G401 (cell line): ENCODE data around the gene SPEG. TPM values are rescaled to one million over a fixed set of nuclear protein-coding genes. Genes with fewer than 3 reads are reported as not detected.

ENCODE experiments used
- DNase-seq: peaks from one replicate; pipeline ENCODE4 v3.0.0-alpha.2; 2015; ENCODE audit warnings: low spot score
- in situ Hi-C: cut with HindIII; loops from 2 replicates; pipeline ENCODE4 v1.10.0; 2016; ENCODE audit warnings: low sequenced_read_pairs, mixed read lengths
- total RNA-seq: library from RNA; depleted of rRNA; stranded (reverse); fragments of >200 nt; shearing (Covaris generic); gene quantifications from 2 replicates; pipeline ENCODE4 v1.2.3, GENCODE V29; 2014

The SPEG gene
- total RNA-seq, 1 experiment from 2014 or later: 11.1 TPM

- in situ Hi-C loops: no loop called here
Measured at GRCh38 chr2:219502618-219503017, 68.0 kb downstream of the SPEG start.

DNA sequence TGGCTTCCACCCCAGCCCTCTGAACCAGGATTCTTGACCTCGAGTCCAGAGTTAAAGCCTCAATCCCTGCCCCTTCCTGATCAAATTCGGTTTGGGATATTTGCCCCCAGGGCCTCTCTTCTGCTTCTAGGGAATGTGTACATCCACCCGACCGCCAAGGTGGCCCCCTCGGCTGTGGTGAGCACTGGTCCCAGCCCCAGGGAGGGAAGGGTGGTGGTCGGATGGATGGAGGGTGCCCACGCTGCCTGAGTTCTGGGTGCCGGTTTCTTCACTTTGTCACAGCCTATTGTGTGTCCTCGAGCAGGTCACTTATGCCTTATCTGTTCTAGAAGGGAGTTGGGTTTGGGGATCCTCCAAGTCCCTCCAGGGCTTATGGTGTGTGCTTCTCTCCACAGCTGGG, 70.9 kb downstream of the SPEG start:
- in situ Hi-C loops: no loop called here
- no peak for DNase-seq

More at GRCh38 chr2:219502618-219503017, 68.0 kb downstream of the SPEG start:
- no peak for DNase-seq

GRCh38 chr2:219506153-219506801, 71.6 kb downstream of the SPEG start:
- in situ Hi-C loops: no loop called here
- no peak for DNase-seq

DNA sequence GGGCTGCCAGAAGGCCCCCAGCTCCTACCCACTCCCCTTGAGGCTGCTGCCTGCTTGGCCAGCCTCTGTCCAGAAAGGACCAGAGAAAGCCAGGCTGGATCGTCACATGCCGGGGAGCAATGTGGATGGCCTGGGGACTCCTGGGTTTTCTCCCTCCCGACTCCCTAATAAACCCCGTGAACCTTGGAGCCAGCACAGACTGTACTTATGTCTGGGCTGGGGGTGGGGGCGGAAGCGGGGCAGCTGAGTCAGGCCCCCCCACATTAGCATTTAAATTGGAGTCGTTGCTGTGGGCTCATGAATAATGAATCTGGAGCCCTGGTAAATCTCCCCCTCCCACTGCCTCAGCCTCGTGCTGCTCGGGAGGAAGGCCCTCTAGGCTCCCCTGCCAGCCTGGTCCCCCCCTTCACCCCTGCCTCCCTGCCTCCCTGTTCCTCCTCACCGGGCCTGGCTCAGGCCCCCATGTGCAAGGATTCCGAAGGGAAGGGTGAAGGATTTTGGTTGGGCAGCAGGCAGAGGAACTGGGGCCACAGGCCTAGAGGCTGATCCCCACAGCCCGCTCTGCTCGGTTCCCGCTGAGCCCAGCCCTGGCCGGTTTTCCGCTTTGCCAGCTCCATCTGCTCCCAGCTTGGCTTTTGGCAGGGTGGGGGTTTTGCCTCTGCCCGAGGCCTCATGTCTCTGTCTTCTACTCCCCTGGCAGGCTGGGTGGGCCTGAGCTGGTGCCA, 72.3 kb downstream of the SPEG start:
- in situ Hi-C loops: no loop called here
- DNase-seq: peak; percentile 95

DNA sequence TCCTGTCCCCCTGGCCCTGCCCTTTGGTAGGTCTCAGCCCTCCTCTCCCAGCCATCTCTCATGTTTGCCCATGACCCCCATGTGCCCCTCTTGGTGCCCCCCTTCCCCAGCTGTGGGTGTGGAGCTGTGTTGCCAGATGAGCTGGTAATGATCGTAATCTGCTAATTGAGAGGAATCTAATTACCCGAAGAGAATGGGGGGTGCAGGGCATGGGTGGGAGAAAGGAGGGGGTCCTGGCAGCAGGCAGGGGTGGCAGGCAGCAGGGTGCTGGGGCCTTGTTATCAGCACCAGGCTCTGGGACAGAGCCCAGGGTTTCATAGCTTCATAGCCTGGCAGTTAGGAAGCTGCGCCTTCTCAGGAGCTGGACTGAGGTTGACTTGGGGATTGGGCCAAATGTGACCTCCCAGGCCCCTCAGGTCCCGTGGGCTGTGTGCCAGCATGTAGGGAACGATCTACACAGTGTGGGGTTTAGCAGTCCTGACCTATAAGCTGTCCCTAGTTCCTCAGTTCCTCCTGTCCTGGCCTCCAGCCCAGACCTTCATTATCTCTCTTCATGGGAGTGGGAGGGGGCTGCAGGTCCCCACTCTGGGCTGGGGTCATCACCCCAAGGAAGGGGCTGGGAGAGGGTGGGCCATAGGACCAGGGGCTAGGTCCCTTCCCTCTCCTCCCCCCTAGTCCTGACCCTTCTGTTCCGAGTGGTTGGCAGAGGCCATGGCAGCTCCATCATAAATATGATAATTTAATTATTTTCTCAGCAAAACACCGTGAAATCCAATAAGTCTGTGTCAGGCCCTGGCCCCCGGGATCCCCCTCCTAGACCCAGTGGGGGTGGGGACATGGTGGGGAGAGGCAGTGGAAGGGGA, 73.2 kb downstream of the SPEG start:
- DNase-seq: peak; percentile 47
- in situ Hi-C loops: no loop called here

- in situ Hi-C loops: no loop called here
Measured at GRCh38 chr2:219508444-219508734, 73.7 kb downstream of the SPEG start.

GRCh38 chr2:219508971-219509779, 74.5 kb downstream of the SPEG start:
- DNase-seq: peak; percentile 73
- in situ Hi-C loops: no loop called here

More at GRCh38 chr2:219508444-219508734, 73.7 kb downstream of the SPEG start:
- DNase-seq: no peak

GRCh38 chr2:219509780-219510511, 75.3 kb downstream of the SPEG start:
- in situ Hi-C loops: no loop called here
- DNase-seq: peak; percentile 71

DNA sequence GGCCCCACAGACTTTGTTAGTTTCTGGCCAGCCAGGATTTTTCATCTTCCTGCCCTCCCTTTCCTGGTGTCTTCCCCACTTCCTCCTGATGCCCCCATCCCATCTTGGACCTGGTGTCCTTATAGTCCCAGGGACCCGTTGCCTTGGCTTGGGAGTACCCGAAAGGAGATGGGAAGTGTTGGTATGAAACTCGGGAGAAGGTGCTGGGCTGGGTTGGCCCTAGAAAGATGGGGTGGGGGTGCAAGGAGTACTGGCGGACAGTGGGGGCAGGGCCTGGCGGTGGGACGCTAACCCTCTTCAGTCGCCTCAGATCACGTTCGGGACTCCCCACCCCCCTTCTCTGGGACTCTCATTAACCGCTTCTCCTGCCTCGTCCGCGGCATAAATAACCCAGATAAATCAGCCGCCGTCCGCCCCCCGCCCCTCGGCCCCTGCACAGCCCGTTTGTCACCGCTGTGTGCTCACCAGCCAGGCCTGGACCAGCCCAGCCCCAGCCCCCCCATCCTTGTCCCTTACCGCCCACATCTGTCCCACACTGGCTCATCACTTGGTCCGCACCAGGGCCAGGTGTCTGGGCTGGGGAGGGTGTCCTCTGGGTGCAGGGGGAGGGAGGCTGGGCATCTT, 76.0 kb downstream of the SPEG start:
- in situ Hi-C loops: no loop called here
- DNase-seq: no peak

GRCh38 chr2:219511547-219512325, 77.1 kb downstream of the SPEG start:
- in situ Hi-C loops: no loop called here
- DNase-seq: no peak

GRCh38 chr2:219512524-219513216, 78.0 kb downstream of the SPEG start:
- in situ Hi-C loops: no loop called here

GRCh38 chr2:219513787-219514186, 79.1 kb downstream of the SPEG start:
- in situ Hi-C loops: no loop called here
- DNase-seq: no peak

More at GRCh38 chr2:219512524-219513216, 78.0 kb downstream of the SPEG start:
- no peak for DNase-seq

DNA sequence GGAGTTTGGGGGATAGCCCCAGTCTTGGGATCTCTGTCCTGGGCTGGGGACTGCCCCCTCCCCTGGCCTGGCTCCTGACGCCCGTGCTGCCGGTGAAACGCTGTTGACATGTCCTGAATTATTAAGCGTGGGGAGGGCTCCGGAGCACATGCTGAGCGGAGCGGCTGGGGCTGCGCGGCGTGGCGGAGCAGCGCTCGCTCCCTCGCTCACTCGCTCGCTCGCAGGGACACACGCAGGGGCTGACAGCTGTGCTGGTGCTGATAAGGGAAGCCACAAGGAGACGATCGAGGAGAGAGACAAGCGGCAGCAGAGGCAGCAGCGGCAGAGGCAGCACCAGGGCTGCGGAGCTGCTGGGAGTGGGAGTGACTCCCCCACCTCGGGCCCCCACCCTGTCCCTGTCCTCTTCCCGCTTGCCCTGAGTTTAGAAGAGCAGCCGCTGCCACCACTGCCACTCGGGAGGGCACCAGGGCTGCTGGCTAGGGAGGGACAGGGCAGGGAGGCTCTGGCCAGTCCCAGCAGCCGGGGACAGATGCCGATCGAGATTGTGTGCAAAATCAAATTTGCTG, 79.6 kb downstream of the SPEG start, which contains the start of gene ASIC4:
TSS of gene ASIC4 (plus strand) at position 287 of the 566 bp plus-strand sequence. CDS start at position 530, 243 bp downstream.
- in situ Hi-C loops: no loop called here
- DNase-seq: no peak

DNA sequence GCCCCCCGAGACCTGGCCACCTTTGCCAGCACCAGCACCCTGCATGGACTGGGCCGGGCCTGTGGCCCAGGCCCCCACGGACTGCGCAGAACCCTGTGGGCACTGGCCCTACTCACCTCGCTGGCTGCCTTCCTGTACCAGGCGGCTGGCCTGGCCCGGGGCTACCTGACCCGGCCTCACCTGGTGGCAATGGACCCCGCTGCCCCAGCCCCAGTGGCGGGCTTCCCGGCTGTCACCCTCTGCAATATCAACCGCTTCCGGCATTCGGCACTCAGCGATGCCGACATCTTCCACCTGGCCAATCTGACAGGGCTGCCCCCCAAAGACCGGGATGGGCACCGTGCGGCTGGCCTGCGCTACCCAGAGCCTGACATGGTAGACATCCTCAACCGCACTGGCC, 80.2 kb downstream of the SPEG start:
- no peak for DNase-seq
- in situ Hi-C loops: no loop called here

- in situ Hi-C loops: no loop called here
- DNase-seq: no peak
Measured at GRCh38 chr2:219515874-219516629, 81.4 kb downstream of the SPEG start.

DNA sequence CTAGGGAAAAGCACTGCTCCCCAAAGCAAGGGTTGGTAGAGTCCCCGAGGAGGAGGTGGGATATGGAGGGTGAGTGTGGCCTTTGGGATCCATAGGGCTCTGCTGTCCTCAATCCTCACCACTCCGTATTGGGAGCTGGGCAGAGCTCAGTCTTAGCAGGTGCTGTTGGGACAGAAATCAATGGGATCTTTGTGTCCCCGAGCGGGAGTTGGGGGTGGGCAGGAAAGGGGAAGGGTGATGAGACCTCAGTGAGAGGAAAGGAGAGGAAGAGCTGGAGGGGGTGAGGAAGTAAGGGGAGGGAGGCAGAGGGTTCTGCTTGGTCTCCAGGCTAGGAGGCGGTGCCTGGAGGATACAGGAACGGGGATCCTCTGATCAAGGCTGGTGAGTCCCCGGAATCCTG, 82.2 kb downstream of the SPEG start:
- in situ Hi-C loops: no loop called here
- no peak for DNase-seq
